D721Med (cell line): ENCODE data around the gene KLHL17.

Experiments used
- DNase-seq: peaks from one replicate; pipeline ENCODE4 v3.0.0; 2011; ENCODE audit warnings: low spot score; ENCODE audit not compliant: insufficient read length
- FAIRE-seq: peaks from 2 replicates; lab custom pipeline; 2011; peaks lifted over from hg19 to GRCh38; lab: Jason Lieb, UNC
- TF ChIP-seq, protein P1 (sequence below): IDR thresholded peaks from 2 replicates; pipeline ENCODE4 v1.5.1; 2012; ENCODE audit warnings: mild to moderate bottlenecking, control low read depth; ENCODE audit not compliant: insufficient read depth; ENCODE audit errors: missing control alignments

Gene KLHL17

GRCh38 chr1:1014799-1015681 is 54.7 kb downstream of the KLHL17 start:
- TF ChIP-seq, protein P1, sequence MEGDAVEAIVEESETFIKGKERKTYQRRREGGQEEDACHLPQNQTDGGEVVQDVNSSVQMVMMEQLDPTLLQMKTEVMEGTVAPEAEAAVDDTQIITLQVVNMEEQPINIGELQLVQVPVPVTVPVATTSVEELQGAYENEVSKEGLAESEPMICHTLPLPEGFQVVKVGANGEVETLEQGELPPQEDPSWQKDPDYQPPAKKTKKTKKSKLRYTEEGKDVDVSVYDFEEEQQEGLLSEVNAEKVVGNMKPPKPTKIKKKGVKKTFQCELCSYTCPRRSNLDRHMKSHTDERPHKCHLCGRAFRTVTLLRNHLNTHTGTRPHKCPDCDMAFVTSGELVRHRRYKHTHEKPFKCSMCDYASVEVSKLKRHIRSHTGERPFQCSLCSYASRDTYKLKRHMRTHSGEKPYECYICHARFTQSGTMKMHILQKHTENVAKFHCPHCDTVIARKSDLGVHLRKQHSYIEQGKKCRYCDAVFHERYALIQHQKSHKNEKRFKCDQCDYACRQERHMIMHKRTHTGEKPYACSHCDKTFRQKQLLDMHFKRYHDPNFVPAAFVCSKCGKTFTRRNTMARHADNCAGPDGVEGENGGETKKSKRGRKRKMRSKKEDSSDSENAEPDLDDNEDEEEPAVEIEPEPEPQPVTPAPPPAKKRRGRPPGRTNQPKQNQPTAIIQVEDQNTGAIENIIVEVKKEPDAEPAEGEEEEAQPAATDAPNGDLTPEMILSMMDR, result no peak
- DNase-seq, result no peak
- FAIRE-seq, result no peak
